Pulmonary artery endothelial cell (primary cell): ENCODE results near the gene STOX1. TPM values are rescaled to one million over a fixed set of nuclear protein-coding genes. Genes with fewer than 3 reads are reported as not detected.
"Not testable (repeated sequence)": the region's sequence is repeated elsewhere in the genome, so short reads cannot be mapped to it uniquely, and the experiment has no call there.

Source experiments
- DNase-seq: peaks from one replicate; pipeline ENCODE4 v3.0.0-alpha.2; 2011; ENCODE audit warnings: low read depth, low spot score
- total RNA-seq: library from RNA; depleted of rRNA; stranded (reverse); fragments of >200 nt; gene quantifications from 2 replicates; pipeline ENCODE4 v1.2.3, GENCODE V29; 2014

The STOX1 gene
- total RNA-seq, 1 donor from 2014 or later: 0.13 TPM

DNA sequence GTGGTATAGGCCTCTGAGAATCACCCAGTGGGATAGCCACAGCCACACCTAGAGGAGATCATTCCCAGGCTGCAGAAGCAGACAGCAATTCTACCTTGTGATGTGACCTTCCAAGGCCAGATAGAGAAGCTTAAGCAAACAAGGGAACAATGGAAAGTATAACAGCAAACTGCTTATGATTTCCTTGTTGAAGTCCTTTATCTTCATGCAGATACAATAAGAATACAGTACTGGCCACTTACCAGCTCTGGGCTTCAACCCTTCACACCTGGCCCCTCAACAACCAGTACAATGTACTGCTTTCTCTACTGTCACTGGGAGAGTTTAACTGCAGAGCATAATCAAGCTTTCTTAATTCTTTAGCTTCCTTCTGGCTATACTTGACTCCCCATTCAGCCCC lies 51.2 kb downstream of the STOX1 start:
- DNase-seq: no peak

- DNase-seq: no peak
These were observed 52.3 kb downstream of the STOX1 start for GRCh38 chr10:68879628-68880027.

GRCh38 chr10:68880181-68880580 lies 52.9 kb downstream of the STOX1 start:
- DNase-seq: no peak

- no peak for DNase-seq
These were observed 67.7 kb downstream of the STOX1 start for GRCh38 chr10:68895041-68895440.

- no peak for DNase-seq
These were observed 70.0 kb downstream of the STOX1 start for GRCh38 chr10:68897336-68897741.

GRCh38 chr10:68899186-68899745 lies 71.9 kb downstream of the STOX1 start:
- no peak for DNase-seq

DNA sequence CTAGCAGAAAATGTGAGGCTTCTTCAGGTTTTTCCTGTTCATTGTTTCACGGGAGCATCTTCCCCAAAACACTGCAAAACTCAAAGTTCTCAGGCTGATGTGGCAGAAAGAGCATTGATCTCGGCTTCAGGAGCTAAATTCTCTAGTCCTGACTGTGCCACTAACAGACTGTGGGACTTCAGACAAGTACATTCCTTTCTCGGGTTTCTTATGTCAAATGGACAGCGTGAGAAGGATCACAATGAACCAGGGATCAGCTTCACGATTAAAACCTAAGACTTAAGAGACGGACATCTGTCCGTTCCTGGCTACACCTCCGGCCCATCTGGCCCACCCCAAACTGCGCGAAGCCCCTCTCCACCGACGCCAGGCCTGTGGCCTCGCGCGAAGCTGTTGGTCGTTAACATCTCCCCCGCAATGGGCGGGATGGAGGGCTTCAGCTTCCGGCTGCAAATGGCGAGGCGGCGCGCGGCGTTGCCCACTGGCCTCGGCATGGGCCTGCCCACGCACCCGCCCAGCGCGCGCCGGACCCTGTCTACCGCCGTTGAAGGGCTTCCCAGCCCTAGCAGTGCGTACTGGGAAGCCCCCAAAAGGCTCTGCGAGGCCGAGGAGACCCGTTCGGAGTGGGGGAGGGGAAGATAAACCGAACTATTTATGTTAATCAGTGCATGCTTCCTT lies 73.2 kb downstream of the STOX1 start:
- peak; percentile 8 for DNase-seq

- peak; percentile 98 for DNase-seq
These were observed 74.0 kb downstream of the STOX1 start, which contains the start of gene DDX50 for GRCh38 chr10:68901105-68901927. Gene DDX50, plus strand, starts transcription at chr10:68901315. Its CDS starts 70 bp downstream, at chr10:68901385.

DNA sequence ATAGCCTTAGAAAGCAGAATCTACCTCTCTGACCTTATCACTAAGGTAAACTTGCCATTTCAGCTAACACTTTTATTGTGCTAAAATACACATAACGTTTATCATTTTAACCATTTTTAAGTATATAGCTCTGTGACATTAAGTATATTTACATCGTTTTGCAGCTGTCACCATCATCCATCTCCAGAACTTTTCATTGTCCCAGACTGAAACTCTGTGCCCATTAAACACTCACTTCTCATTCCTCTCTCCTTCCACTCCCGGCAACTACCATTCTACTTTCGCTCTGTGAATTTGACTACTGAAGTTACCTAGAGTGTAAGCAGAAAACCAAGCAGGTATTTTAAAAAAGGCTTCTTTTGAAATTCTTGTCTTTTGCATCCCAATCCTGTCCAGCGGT lies 75.1 kb downstream of the STOX1 start:
- DNase-seq: no peak

GRCh38 chr10:68924593-68924992 lies 97.3 kb downstream of the STOX1 start:
- DNase-seq: no peak

DNA sequence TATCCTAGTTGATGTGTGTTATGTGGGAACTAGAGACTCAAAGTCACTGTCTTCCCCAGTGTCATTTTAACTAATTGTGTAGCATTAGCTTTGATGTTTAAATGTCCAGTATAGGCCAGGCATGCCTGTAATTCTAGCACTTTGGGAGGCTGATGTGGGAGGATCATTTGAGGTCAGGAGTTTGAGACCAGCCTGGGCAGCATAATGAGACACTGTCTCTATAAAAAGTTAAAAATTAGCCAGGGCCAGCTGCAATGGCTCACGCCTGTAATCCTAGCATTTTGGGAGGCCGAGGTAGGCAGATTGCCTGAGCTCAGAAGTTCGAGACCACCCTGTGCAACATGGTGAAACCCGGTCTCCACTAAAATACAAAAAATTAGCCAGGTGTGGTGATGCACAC lies 98.2 kb downstream of the STOX1 start:
- no peak for DNase-seq

DNA sequence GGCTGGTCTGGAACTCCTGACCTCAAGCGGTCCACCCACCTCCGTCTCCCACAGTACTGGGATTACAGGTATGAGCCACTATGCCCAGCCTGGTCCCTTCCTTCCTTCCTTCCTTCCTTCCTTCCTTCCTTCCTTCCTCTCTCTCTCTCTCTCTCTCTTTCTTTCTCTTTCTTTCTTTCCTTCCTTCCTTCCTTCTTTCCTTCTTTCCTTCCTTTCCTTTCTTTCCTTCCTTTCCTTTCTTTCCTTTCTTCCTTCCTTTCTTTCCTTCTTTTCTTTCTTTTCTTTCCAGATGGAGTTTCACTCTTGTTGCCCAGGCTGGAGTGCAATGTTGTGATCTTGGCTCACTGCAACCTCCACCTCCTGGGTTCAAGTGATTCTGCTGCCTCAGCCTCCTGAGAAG lies 101.8 kb downstream of the STOX1 start:
- not testable (repeated sequence) for DNase-seq

GRCh38 chr10:68929888-68930287 lies 102.6 kb downstream of the STOX1 start:
- DNase-seq: not testable (repeated sequence)

DNA sequence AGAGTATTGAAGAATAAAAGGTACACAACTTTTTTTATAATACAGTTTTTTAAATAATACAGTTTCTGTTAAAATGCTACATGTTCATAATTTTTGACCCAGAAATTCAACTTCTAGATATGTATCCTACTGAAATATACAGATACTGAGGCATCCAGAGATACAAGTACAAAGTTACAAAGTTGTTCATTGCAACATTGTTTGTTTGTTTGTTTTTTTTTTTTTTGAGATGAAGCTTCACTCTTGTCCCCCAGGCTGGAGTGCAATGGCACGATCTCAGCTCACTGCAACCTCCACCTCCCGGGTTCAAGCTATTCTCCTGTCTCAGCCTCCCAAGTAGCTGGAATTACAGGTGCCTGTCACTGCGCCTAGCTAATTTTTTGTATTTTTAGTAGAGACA lies 105.5 kb downstream of the STOX1 start:
- DNase-seq: not testable (repeated sequence)

- no peak for DNase-seq
These were observed 107.7 kb downstream of the STOX1 start for GRCh38 chr10:68934994-68935393.

DNA sequence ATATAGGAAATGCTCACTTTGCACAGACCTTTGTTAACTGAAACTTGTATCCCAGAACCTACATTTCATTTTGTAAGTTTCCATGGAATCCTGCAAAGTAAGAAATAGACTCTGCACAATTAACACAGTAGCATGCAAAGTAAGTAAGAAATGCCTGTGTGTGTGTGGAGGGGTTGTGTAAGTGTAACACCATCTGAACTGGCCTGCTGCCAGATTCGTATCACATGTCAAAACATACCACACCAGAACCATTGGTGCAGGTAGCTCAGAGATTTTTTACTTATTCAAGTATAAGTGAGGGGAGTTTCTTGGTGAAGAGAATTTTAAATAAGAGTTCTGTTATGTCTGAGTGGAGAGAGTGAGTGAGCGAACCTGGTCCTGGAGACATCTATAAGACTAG lies 110.8 kb downstream of the STOX1 start:
- DNase-seq: no peak

- DNase-seq: no peak
These were observed 111.6 kb downstream of the STOX1 start for GRCh38 chr10:68938884-68939283.

GRCh38 chr10:68940917-68941316 lies 113.6 kb downstream of the STOX1 start:
- not testable (repeated sequence) for DNase-seq
